HG02870 (cell line): ENCODE results near the gene DHRS3.

Experiments
- ATAC-seq: cut with Tn5 transposase; IDR thresholded peaks from one replicate; pipeline ENCODE4 v1.9.1; 2021; ENCODE audit warnings: mild to moderate bottlenecking, moderate library complexity; ENCODE audit not compliant: unreplicated experiment

DHRS3 gene

GRCh38 chr1:12521096-12521495 is 96.9 kb downstream of the DHRS3 start:
- no peak for ATAC-seq

DNA sequence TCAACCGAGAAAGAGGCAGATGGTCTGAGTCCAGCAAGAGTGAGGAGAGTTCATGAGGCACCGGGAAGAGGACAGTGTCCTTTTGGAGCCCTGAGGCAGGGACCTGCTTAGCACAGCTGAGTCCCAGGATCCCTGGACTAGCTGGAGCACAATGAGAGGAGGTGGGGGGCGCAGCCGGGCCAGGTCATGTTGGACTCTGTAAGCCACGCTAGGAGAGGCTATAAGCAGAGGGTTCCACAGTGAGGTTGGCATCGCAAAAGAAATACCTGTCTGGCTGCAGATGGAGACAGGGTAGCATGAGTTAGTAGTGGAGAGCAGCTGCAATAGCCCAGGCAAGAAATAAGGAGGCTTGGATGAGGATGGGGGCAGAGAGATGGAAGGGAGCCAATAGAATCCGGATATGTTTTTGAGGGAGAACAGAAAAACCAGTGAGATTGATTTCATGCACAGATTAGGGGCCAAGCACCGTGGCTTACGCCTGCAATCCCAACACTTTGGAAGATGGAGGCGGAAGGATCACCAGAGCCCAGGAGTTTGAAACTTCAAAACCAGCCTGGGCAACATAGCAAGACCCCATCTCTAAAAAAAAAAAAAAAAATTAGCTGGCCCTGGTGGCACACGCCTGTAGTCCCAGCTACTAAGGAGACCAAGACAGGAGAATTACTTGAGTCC is 98.2 kb downstream of the DHRS3 start:
- no peak for ATAC-seq

- no peak for ATAC-seq
These were observed 98.9 kb downstream of the DHRS3 start for GRCh38 chr1:12518931-12519692.
